H1 (cell line): ENCODE results near the gene ESCO1. TPM values are rescaled to one million over a fixed set of nuclear protein-coding genes. Genes with fewer than 3 reads are reported as not detected.

Experiments used
- CTCF ChIA-PET: fragments of 300-600 bp; sonication (Branson Sonifier 250); formaldehyde crosslinking; loops from one replicate; lab custom pipeline; 2021; ENCODE audit not compliant: partially characterized antibody; lab: Charles Lee
- POLR2A ChIA-PET: fragments of 300-600 bp; sonication (Branson Sonifier 250); formaldehyde crosslinking; loops from one replicate; lab custom pipeline; 2021; ENCODE audit warnings: inconsistent platforms; ENCODE audit not compliant: partially characterized antibody; lab: Charles Lee
- DNase-seq, 2 experiments: peaks; one replicate each; pipeline versions ENCODE4 v3.0.0 to v3.0.0-alpha.2; 2010 to 2022; ENCODE audit warnings: low spot score in 2 of 2, low read depth in 1 of 2, mixed read lengths in 1 of 2
- FAIRE-seq: peaks from 2 replicates; lab custom pipeline; 2011; peaks lifted over from hg19 to GRCh38; lab: Jason Lieb, UNC
- H2AFZ ChIP-seq: 2 replicates; pipeline ENCODE4 v1.8.1; 2012; ENCODE audit warnings: low read length, inconsistent platforms
- H2AK5ac ChIP-seq: 2 replicates; pipeline ENCODE4 v1.6.1; 2013; ENCODE audit warnings: low read depth, low read length
- H2BK120ac ChIP-seq: replicated peaks from 2 replicates; pipeline ENCODE3; 2013; ENCODE audit warnings: low read depth, low read length, inconsistent platforms
- H2BK12ac ChIP-seq: 2 replicates; pipeline ENCODE4 v1.6.1; 2013; ENCODE audit warnings: low read depth, low read length
- H2BK15ac ChIP-seq: 2 replicates; pipeline ENCODE4 v1.6.1; 2013; ENCODE audit warnings: low read length
- H2BK20ac ChIP-seq: 2 replicates; pipeline ENCODE4 v1.6.1; 2013; ENCODE audit warnings: low read length
- H2BK5ac ChIP-seq: 2 replicates; pipeline ENCODE4 v1.6.1; 2013; ENCODE audit warnings: low read depth, low read length
- H3K14ac ChIP-seq: 2 replicates; pipeline ENCODE4 v1.6.1; 2013; ENCODE audit warnings: inconsistent platforms; ENCODE audit not compliant: insufficient read length
- H3K18ac ChIP-seq: 2 replicates; pipeline ENCODE4 v1.6.1; 2013; ENCODE audit warnings: low read length; ENCODE audit errors: extremely low read depth
- H3K23ac ChIP-seq: 2 replicates; pipeline ENCODE4 v1.6.1; 2013; ENCODE audit warnings: inconsistent platforms; ENCODE audit not compliant: insufficient read length
- H3K23me2 ChIP-seq: 2 replicates; pipeline ENCODE4 v1.6.1; 2013; ENCODE audit warnings: low read depth, low read length
- H3K27ac ChIP-seq: 2 replicates; pipeline ENCODE4 v1.6.1; 2011; ENCODE audit warnings: low read depth, low read length, inconsistent platforms
- H3K27me3 ChIP-seq, 4 experiments: replicated peaks in 1 of 4; 1 replicate in 1 of 4; 2 replicates in 3 of 4; pipeline versions ENCODE4 v1.6.1 to v1.8.1; 2011 to 2013; ENCODE audit warnings: low read length in 3 of 4, mild to moderate bottlenecking in 3 of 4, inconsistent platforms in 2 of 4, mixed read lengths in 2 of 4, moderate library complexity in 1 of 4; ENCODE audit not compliant: control insufficient read depth in 3 of 4, insufficient read depth in 3 of 4; ENCODE audit errors: extremely low read depth in 1 of 4
- H3K36me3 ChIP-seq, 4 experiments: 2 replicates each; pipeline versions ENCODE4 v1.6.1 to v1.8.1; 2011 to 2013; ENCODE audit warnings: mild to moderate bottlenecking in 4 of 4, low read length in 3 of 4, moderate library complexity in 2 of 4, control low read depth in 1 of 4, inconsistent platforms in 1 of 4; ENCODE audit not compliant: insufficient read depth in 4 of 4, control insufficient read depth in 2 of 4
- H3K4ac ChIP-seq: replicated peaks from 2 replicates; pipeline ENCODE3; 2013; ENCODE audit warnings: low read length, low read depth, mixed read lengths, inconsistent platforms; ENCODE audit not compliant: insufficient read length
- H3K4me1 ChIP-seq, 4 experiments: replicated peaks in 1 of 4; 1 replicate in 1 of 4; 2 replicates in 3 of 4; pipeline versions ENCODE4 v1.6.1 to v1.8.1; 2011 to 2013; ENCODE audit warnings: low read length in 3 of 4, inconsistent platforms in 2 of 4, mixed read lengths in 1 of 4; ENCODE audit not compliant: insufficient read depth in 4 of 4, control insufficient read depth in 3 of 4
- H3K4me2 ChIP-seq, 2 experiments: 2 replicates each; pipeline versions ENCODE4 v1.6.1 to v1.8.1; 2011 to 2013; ENCODE audit warnings: low read depth in 2 of 2, low read length in 2 of 2, control low read depth in 1 of 2, inconsistent platforms in 1 of 2, mild to moderate bottlenecking in 1 of 2; ENCODE audit not compliant: insufficient read depth in 1 of 2
- H3K4me3 ChIP-seq, 4 experiments: fragments of 200-600, 300-600 bp in 1 of 4; sonication (generic), shearing (Covaris generic), sonication (Bioruptor Twin) in 1 of 4; 2 replicates each; pipeline versions ENCODE4 v1.5.1 to v1.8.1; 2011 to 2016; ENCODE audit warnings: low read length in 4 of 4, low read depth in 3 of 4, control low read depth in 2 of 4, inconsistent platforms in 2 of 4, mild to moderate bottlenecking in 2 of 4, mixed read lengths in 1 of 4, moderate library complexity in 1 of 4; ENCODE audit not compliant: insufficient read depth in 2 of 4; ENCODE audit errors: extremely low read depth in 1 of 4
- H3K56ac ChIP-seq: replicated peaks from 2 replicates; pipeline ENCODE3; 2013; ENCODE audit warnings: low read depth, mild to moderate bottlenecking, mixed read lengths, low read length, inconsistent platforms; ENCODE audit not compliant: insufficient read length
- H3K79me1 ChIP-seq: 2 replicates; pipeline ENCODE4 v1.6.1; 2013; ENCODE audit warnings: low read depth, low read length, control low read depth
- H3K79me2 ChIP-seq, 2 experiments: 2 replicates each; pipeline versions ENCODE4 v1.6.1 to v1.8.1; 2012 to 2013; ENCODE audit warnings: low read length in 2 of 2, mild to moderate bottlenecking in 2 of 2, inconsistent platforms in 1 of 2; ENCODE audit not compliant: insufficient read depth in 2 of 2, control insufficient read depth in 1 of 2
- H3K9ac ChIP-seq, 4 experiments: replicated peaks in 1 of 4; 1 replicate in 1 of 4; 2 replicates in 3 of 4; pipeline versions ENCODE4 v1.6.1 to v1.8.1; 2011 to 2013; ENCODE audit warnings: low read depth in 3 of 4, low read length in 3 of 4, control low read depth in 2 of 4, mild to moderate bottlenecking in 2 of 4, moderate library complexity in 2 of 4, inconsistent platforms in 1 of 4; ENCODE audit errors: extremely low read depth in 1 of 4
- H3K9me3 ChIP-seq, 2 experiments: 2 replicates each; pipeline versions ENCODE4 v1.6.1 to v1.8.1; 2012 to 2013; ENCODE audit warnings: mild to moderate bottlenecking in 2 of 2, moderate library complexity in 2 of 2, control low read depth in 1 of 2, inconsistent platforms in 1 of 2, low read depth in 1 of 2, low read length in 1 of 2, mixed read lengths in 1 of 2; ENCODE audit not compliant: insufficient read depth in 2 of 2
- H4K20me1 ChIP-seq, 2 experiments: replicated peaks in 1 of 2; 2 replicates each; pipeline versions ENCODE3 to v1.8.1; 2011 to 2013; ENCODE audit warnings: inconsistent platforms in 2 of 2, low read length in 2 of 2, mild to moderate bottlenecking in 1 of 2; ENCODE audit not compliant: insufficient read depth in 2 of 2, control insufficient read depth in 1 of 2
- H4K5ac ChIP-seq: 2 replicates; pipeline ENCODE4 v1.6.1; 2013; ENCODE audit warnings: low read length, low read depth, mixed read lengths, inconsistent platforms; ENCODE audit not compliant: insufficient read length
- H4K8ac ChIP-seq: 2 replicates; pipeline ENCODE4 v1.8.0; 2013; ENCODE audit warnings: mild to moderate bottlenecking, moderate library complexity, low read length, inconsistent platforms; ENCODE audit not compliant: insufficient read depth; ENCODE audit errors: extremely low read depth
- H4K91ac ChIP-seq: replicated peaks from 2 replicates; pipeline ENCODE3; 2013; ENCODE audit warnings: low read length, mixed read lengths, inconsistent platforms; ENCODE audit not compliant: insufficient read length
- HDAC2 ChIP-seq, 2 experiments: fragments of 300-600 bp in 1 of 2; sonication (generic) in 1 of 2; IDR thresholded peaks; 2 replicates each; pipeline ENCODE4 v1.6.1; 2011 to 2012; ENCODE audit warnings: low read depth in 2 of 2, low read length in 2 of 2, mild to moderate bottlenecking in 2 of 2, moderate library complexity in 2 of 2, borderline replicate concordance in 1 of 2, inconsistent platforms in 1 of 2
- MAFK ChIP-seq: IDR thresholded peaks from 2 replicates; pipeline ENCODE4 v1.6.1; 2012; ENCODE audit warnings: low read depth, mild to moderate bottlenecking, improper control_type of control experiment, low read length
- WGBS, 2 experiments: shearing (Covaris generic) in 1 of 2; methylation state at CpG; one replicate each; pipeline versions ENCODE4 v1.1.6 to v1.1.7; 2013 to 2015; ENCODE audit warnings: low lambda C conversion rate in 2 of 2, mixed read lengths in 2 of 2, inconsistent platforms in 1 of 2, low coverage in 1 of 2, missing lambda C conversion rate in 1 of 2; ENCODE audit not compliant: insufficient replicate concordance in 2 of 2, insufficient coverage in 1 of 2, insufficient read length in 1 of 2; ENCODE audit errors: extremely low coverage in 1 of 2, missing lambda C conversion rate in 1 of 2; 5-methylcytosine and 5-hydroxymethylcytosine counted together
- polyA plus RNA-seq, 7 experiments: library from polyadenylated mRNA; depleted of rRNA in 3 of 7; stranded (reverse) in 5 of 7; unstranded in 2 of 7; fragments of >200 nt in 5 of 7; fragments of 200-250 nt in 2 of 7; gene quantifications; 1 replicate in 5 of 7; 2 replicates in 1 of 7; 4 replicates in 1 of 7; pipeline versions ENCODE4 v1.2.1 to v1.2.3, GENCODE V29; 2011 to 2013; ENCODE audit warnings: missing spikeins in 2 of 7, mixed read lengths in 2 of 7
- total RNA-seq: library from RNA; stranded (reverse); fragmentation: NEBNext Ultra II Directional; extraction: Animal tissue kit (Norgen Biotek cat#: 25700); gene quantifications from 2 replicates; pipeline ENCODE4 v1.2.1, GENCODE V29; 2021

ESCO1 gene
- total and polyA plus RNA-seq, 2 of the 8 experiments (the other 6 are each of a cell fraction or from before 2014, with no cell fraction given), result 5.8 to 48.3 TPM

GRCh38 chr18:21481739-21482138 is 118.8 kb downstream of the ESCO1 start:
- no peak overlapping the region for H3K4me2 ChIP-seq
- H3K9ac ChIP-seq, result no peak overlapping the region
- no peak overlapping the region for H2AK5ac ChIP-seq
- no peaks in the 10 kb centered on the region for H3K9me3 ChIP-seq
- no peak overlapping the region for H3K4ac ChIP-seq
- FAIRE-seq, result no peak
- H3K56ac ChIP-seq, result no peak overlapping the region
- H2BK15ac ChIP-seq, result no peak overlapping the region
- H2BK12ac ChIP-seq, result no peak overlapping the region
- H4K5ac ChIP-seq, result no peak overlapping the region
- no peak overlapping the region for H2AFZ ChIP-seq
- no peak overlapping the region for H3K14ac ChIP-seq
- no peaks in the 10 kb centered on the region for H4K20me1 ChIP-seq
- H3K23ac ChIP-seq, result no peak overlapping the region
- DNase-seq, result no peak
- no peak overlapping the region for H2BK120ac ChIP-seq
- H3K18ac ChIP-seq, result no peak overlapping the region
- no peak overlapping the region for H3K27ac ChIP-seq
- no peaks in the 10 kb centered on the region for H3K23me2 ChIP-seq
- H4K8ac ChIP-seq, result no peak overlapping the region
- no peak overlapping the region for H2BK5ac ChIP-seq
- H3K4me1 ChIP-seq, result no peaks in the 10 kb centered on the region; a peak in 2 of 7 replicates
- TF ChIP-seq MAFK (peak; percentile 16; the same call in 1 of the 2 replicates), HDAC2 (IDR thresholded peaks at IDR 0.05; ENCODE audit: borderline replicate concordance in 1 of 2, low read depth in 2 of 2, low read length in 2 of 2) (no peak)
- H4K91ac ChIP-seq, result no peak overlapping the region
- H2BK20ac ChIP-seq, result no peak overlapping the region
- no peaks in the 10 kb centered on the region for H3K27me3 ChIP-seq
- POLR2A ChIA-PET, result no interaction called here
- no peaks in the 10 kb centered on the region; a peak in 3 of 8 replicates for H3K36me3 ChIP-seq
- no peak overlapping the region for H3K4me3 ChIP-seq
- H3K79me1 ChIP-seq, result no peaks in the 10 kb centered on the region
- CTCF ChIA-PET, result interaction anchor here (1.3 to 2.2 kb wide), 2 partner anchors 286 to 294 kb away, joined by 3 to 7 read pairs; no protein-coding TSS in a partner anchor
- no peaks in the 10 kb centered on the region for H3K79me2 ChIP-seq
- 88% methylated on average over 2 of the region's 2 CpGs; no CpG with 5 or more reads in 1 of the 2 experiments for WGBS, 2 experiments
